Activated CD4-positive, alpha-beta memory T cell treated with anti-CD3 and anti-CD28 coated beads for 36 hours (primary cell): ENCODE data around the gene C1QTNF6. TPM values are rescaled to one million over a fixed set of nuclear protein-coding genes. Genes with fewer than 3 reads are reported as not detected.

ENCODE experiments used
- CTCF ChIA-PET: fragments of 350-600 bp; sonication (Branson Sonifier 250); formaldehyde crosslinking; loops from one replicate; lab custom pipeline; 2021; ENCODE audit warnings: antibody characterized with exemption, inconsistent platforms; lab: Charles Lee
- POLR2A ChIA-PET: fragments of 350-600 bp; sonication (Branson Sonifier 250); formaldehyde crosslinking; loops from one replicate; lab custom pipeline; 2021; ENCODE audit warnings: antibody characterized with exemption; lab: Charles Lee
- DNase-seq: peaks from one replicate; pipeline ENCODE4 v3.0.0-alpha.2; 2020
- H3K27ac Mint-ChIP-seq: one replicate; pipeline ENCODE4 v1.8.0; 2021; ENCODE audit warnings: mixed read lengths
- H3K27me3 Mint-ChIP-seq: one replicate; pipeline ENCODE4 v1.8.0; 2021; ENCODE audit warnings: mixed read lengths
- H3K36me3 Mint-ChIP-seq: one replicate; pipeline ENCODE4 v1.8.0; 2021; ENCODE audit warnings: mixed read lengths
- H3K4me1 Mint-ChIP-seq: one replicate; pipeline ENCODE4 v1.8.0; 2021; ENCODE audit warnings: low read depth, mixed read lengths
- H3K4me3 Mint-ChIP-seq: one replicate; pipeline ENCODE4 v1.8.0; 2021; ENCODE audit warnings: mild to moderate bottlenecking, mixed read lengths
- H3K9me3 Mint-ChIP-seq: one replicate; pipeline ENCODE4 v1.8.0; 2021; ENCODE audit warnings: mixed read lengths
- intact Hi-C: fragments of 100-400 bp; cut with micrococcal nuclease; formaldehyde crosslinking; loops from one replicate; pipeline ENCODE4 v1.15.1; 2023
- total RNA-seq, 2 experiments: library from RNA; stranded (reverse); gene quantifications; one replicate each; pipeline ENCODE4 v1.2.3, GENCODE V29; 2021

The C1QTNF6 gene
- total RNA-seq, 2 experiments from 2014 or later: 11.1 to 13.0 TPM

DNA sequence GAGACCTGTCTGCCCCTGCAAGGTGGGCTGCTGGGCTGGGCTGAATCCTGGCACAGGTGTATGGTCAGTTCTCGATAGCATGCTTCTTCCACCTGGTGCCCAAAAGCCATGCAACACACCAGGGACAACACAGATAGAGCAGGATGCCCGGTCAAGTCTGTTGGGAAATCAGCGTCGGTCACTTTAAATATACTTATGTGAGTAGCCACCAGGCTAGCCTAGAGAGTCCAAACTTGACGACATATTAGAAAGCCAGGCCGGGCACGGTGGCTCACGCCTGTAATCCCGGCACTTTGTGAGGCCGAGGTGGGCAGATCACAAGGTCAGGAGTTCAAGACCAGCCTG, 8.9 kb downstream of the C1QTNF6 start:
- Mint-ChIP-seq H3K36me3 (no peaks in the 10 kb centered on the region), H3K9me3 (no peaks in the 10 kb centered on the region), H3K27ac (no peak overlapping the region), H3K4me1 (peaks cover 9% of the 10 kb centered on the region), H3K4me3 (no peak overlapping the region), H3K27me3 (peaks cover 3% of the 10 kb centered on the region)
- intact Hi-C loops: no loop called here
- CTCF ChIA-PET: no interaction called here
- no peak for DNase-seq
- POLR2A ChIA-PET: no interaction called here

DNA sequence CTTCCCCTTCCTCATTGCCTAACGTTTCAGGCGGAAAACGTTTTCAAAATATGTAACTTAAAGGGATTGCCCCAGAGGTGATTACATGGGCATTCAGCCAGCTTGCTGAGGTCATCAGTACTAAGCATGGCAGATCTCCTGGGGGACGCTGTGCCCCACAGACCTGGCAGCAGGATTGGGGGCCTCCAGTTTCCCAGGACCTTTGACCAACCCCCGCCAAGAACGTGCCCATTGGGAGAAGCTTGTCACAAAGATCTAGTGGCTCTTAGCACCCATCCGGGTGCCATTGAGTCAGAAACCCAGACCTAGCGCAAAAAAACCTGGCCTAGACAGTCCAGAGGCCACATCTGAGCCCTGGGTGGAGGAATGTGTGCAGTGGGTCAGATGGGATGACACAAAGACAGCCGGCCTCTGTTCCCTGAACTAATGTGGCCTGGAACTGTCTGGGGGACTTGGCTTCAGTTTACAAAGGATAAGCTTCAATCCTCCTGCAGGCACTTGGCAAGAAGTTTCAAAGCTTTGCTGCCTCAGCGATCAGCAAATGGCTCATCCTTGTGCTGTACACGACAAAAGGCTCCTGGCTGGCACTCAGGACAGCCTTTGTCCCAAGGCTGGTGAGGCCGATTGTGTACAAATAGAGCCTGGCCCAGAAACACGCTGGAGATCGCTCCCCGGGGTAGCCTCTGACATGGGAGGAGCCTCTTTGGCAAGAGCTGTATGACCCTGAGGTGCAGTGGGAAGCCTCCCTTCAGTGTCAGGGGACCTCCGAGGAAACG, 9.5 kb downstream of the C1QTNF6 start:
- Mint-ChIP-seq H3K9me3 (no peaks in the 10 kb centered on the region), H3K27me3 (peaks cover 3% of the 10 kb centered on the region), H3K36me3 (no peaks in the 10 kb centered on the region), H3K4me1 (peaks cover 7% of the 10 kb centered on the region), H3K27ac (no peak overlapping the region), H3K4me3 (no peak overlapping the region)
- DNase-seq: no peak
- ChIA-PET CTCF (interaction anchor here (1.5 kb wide), 1 partner anchor 12 kb away, joined by 5 read pairs; no protein-coding TSS in a partner anchor), POLR2A (interaction anchor here (0.6 kb wide), 1 partner anchor 58 kb away, joined by 3 read pairs; no protein-coding TSS in a partner anchor)
- intact Hi-C loops: no loop called here

DNA sequence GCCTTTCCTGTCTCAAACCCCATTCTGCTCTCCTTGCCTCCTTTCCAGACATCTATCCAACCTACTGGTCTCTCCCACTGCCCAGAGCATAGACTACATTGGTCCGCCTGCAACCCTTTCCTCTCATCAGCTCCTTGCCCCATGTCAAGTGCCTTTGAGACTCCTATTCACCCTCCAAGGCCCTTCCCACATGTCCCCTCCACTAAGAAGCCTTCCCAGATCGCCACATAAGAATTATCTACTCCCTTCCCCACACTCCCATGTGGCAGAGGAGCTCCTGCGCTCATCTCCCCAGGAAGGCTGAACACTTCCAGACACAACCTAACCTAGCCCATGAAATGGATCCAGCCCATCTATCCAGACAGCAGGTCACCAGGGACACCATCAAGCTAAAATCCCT, 10.3 kb downstream of the C1QTNF6 start:
- POLR2A ChIA-PET: interaction anchor here (0.6 kb wide), 1 partner anchor 57 kb away, joined by 3 read pairs; no protein-coding TSS in a partner anchor
- Mint-ChIP-seq H3K9me3 (no peaks in the 10 kb centered on the region), H3K27ac (no peak overlapping the region), H3K27me3 (peaks cover 3% of the 10 kb centered on the region), H3K4me1 (peaks cover 4% of the 10 kb centered on the region), H3K36me3 (no peaks in the 10 kb centered on the region), H3K4me3 (no peak overlapping the region)
- no peak for DNase-seq
- CTCF ChIA-PET: interaction anchor here (1.5 kb wide), 1 partner anchor 11 kb away, joined by 5 read pairs; no protein-coding TSS in a partner anchor
- intact Hi-C loops: no loop called here

DNA sequence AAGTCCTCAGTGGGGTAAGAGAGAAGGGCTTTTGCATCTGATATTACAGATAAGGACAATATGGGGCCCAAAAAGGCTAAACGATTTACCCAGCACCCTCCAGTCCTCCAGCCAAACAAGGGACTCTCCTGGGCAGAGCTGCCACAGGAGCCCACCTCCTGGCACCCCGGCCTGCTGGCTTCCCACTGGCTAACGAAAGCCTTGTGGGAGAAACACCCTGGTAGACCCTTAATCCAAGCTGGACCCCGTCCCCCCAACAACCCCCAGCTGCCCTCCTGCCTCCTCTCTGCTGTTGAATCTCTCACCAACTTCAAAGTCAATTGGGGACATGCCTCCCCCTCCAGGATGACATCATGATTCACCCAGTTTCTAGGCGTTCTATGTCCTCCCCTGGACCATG, 10.8 kb downstream of the C1QTNF6 start:
- Mint-ChIP-seq H3K4me3 (no peak overlapping the region), H3K27me3 (peaks cover 3% of the 10 kb centered on the region), H3K27ac (no peak overlapping the region), H3K9me3 (no peaks in the 10 kb centered on the region), H3K36me3 (no peaks in the 10 kb centered on the region), H3K4me1 (peaks cover 4% of the 10 kb centered on the region)
- ChIA-PET CTCF (interaction anchor here (1.5 kb wide), 1 partner anchor 11 kb away, joined by 5 read pairs; no protein-coding TSS in a partner anchor), POLR2A (no interaction called here)
- no peak for DNase-seq
- intact Hi-C loops: no loop called here

GRCh38 chr22:37176464-37177061, 11.5 kb downstream of the C1QTNF6 start:
- H3K36me3 Mint-ChIP-seq: no peaks in the 10 kb centered on the region
- no peaks in the 10 kb centered on the region for H3K9me3 Mint-ChIP-seq
- H3K4me1 Mint-ChIP-seq: peaks cover 4% of the 10 kb centered on the region
- intact Hi-C loops: no loop called here
- ChIA-PET POLR2A (no interaction called here), CTCF (interaction anchor here (1.1 to 1.6 kb wide), 3 partner anchors 10 to 323 kb away, joined by 4 to 5 read pairs (median 4); no protein-coding TSS in a partner anchor)
- no peak overlapping the region for H3K27ac Mint-ChIP-seq
- DNase-seq: no peak
- H3K27me3 Mint-ChIP-seq: peaks cover 3% of the 10 kb centered on the region
- H3K4me3 Mint-ChIP-seq: no peak overlapping the region

DNA sequence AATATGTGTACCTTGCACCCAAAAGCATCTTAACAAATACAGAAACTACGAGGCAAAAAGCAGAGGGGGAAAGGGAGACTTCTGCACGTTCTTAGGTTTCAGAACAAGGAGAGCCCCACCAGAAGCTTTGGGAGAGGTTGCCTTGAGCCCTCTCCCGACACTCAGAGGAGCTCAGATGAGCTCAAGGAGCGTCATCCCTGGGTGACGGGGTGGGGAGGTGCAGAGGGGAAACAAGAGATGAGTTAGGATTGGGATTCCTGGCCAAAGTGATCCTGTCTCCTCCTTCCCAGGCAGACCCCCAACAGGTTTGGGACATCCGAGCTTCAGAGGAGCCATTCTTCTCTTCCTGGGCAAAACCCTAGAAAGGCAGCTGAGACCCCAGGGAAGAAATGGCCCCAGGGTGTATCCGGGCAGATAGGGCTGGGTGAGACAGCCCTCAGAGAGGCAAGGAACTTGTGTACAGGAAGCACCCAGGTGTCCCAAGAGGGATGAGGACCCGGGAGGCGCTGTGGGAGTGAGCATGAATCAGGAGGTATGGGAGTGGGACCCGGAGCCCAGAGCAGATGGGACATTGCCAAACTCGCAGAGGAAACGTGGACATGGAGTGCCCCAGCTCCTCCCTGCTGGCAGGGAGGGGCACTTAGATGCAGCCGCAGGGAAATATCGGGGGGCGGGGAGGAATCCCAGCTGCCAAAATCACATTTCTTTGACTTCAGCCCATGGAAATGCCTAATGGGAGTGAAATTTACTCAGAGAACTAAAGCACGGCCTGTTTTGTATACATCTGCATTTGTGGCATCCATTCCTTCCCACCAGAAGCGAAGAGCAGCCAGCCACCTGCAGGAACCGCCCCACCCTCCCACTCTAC, 12.4 kb downstream of the C1QTNF6 start:
- no peak overlapping the region for H3K27ac Mint-ChIP-seq
- no peaks in the 10 kb centered on the region for H3K9me3 Mint-ChIP-seq
- POLR2A ChIA-PET: no interaction called here
- no peak for DNase-seq
- intact Hi-C loops: no loop called here
- no peaks in the 10 kb centered on the region for H3K36me3 Mint-ChIP-seq
- peaks cover 3% of the 10 kb centered on the region for H3K27me3 Mint-ChIP-seq
- CTCF ChIA-PET: interaction anchor here (1.0 to 1.6 kb wide), 3 partner anchors 9 to 322 kb away, joined by 3 to 4 read pairs (median 4); no protein-coding TSS in a partner anchor
- H3K4me1 Mint-ChIP-seq: peaks cover 4% of the 10 kb centered on the region
- H3K4me3 Mint-ChIP-seq: no peak overlapping the region

GRCh38 chr22:37174964-37175363, 13.1 kb downstream of the C1QTNF6 start:
- Mint-ChIP-seq H3K4me1 (peaks cover 6% of the 10 kb centered on the region), H3K36me3 (no peaks in the 10 kb centered on the region), H3K4me3 (no peak overlapping the region), H3K27me3 (peaks cover 3% of the 10 kb centered on the region), H3K9me3 (no peaks in the 10 kb centered on the region), H3K27ac (no peak overlapping the region)
- DNase-seq: no peak
- intact Hi-C loops: no loop called here
- POLR2A ChIA-PET: no interaction called here
- CTCF ChIA-PET: interaction anchor here (1.0 to 1.6 kb wide), 2 partner anchors 8 to 25 kb away, joined by 3 to 4 read pairs; no protein-coding TSS in a partner anchor

GRCh38 chr22:37173709-37174108, 14.3 kb downstream of the C1QTNF6 start:
- Mint-ChIP-seq H3K27me3 (peaks cover 3% of the 10 kb centered on the region), H3K9me3 (no peaks in the 10 kb centered on the region), H3K36me3 (no peaks in the 10 kb centered on the region), H3K27ac (no peak overlapping the region), H3K4me1 (peaks cover 16% of the 10 kb centered on the region), H3K4me3 (no peak overlapping the region)
- POLR2A ChIA-PET: no interaction called here
- CTCF ChIA-PET: interaction anchor here (0.5 to 0.7 kb wide), 2 partner anchors 95 to 130 kb away, joined by 3 read pairs; no protein-coding TSS in a partner anchor
- intact Hi-C loops: no loop called here
- no peak for DNase-seq

DNA sequence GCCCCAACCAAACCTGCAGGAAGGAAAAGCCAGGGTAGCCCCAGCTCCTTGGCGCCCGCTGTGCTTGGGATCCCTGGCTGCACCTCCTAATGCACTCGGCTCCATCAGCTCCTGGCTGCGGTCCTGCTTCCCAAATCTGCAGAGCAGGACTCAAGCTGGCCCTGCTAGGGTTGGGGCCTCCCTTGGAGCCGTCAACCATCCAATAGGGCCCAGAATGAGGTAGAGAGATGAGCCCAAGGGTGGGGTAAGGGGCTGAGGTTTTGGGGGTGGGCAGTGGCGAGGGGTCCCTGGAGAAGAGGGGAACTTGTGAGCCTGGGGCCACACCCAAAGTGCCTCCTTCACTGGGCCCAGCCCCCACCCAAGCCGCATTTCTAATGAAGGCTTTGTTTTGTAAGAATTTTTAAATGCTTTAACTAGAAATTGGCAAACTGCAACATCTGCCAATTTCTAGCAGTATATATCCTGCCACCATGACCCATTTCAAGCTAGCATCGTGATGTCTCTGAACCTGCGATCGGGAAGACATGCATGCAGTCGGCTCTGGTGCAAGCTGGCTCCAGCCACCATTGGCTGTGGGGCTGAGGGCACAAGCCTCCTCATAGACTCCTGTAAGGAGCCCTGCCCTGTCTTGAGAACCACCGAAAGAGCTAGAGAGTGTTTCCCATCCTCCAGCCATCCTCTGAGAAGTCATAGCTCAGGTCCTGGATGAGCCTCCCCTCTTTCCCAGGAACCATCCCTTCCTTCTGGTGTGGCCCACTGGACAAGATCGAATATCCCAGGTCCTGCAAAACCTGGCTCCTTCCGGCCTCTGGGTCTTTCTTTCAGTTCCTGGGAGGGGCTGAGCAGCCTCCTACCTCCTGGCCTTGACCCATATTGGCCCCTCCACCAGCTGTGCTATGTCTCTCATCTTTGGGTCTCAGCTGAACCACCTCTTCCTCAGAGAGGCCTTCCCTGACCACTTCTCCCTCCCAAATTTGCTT, 15.5 kb downstream of the C1QTNF6 start:
- Mint-ChIP-seq H3K4me1 (peaks cover 28% of the 10 kb centered on the region), H3K27me3 (peaks cover 3% of the 10 kb centered on the region), H3K27ac (no peak overlapping the region), H3K9me3 (no peaks in the 10 kb centered on the region), H3K4me3 (no peak overlapping the region), H3K36me3 (no peaks in the 10 kb centered on the region)
- ChIA-PET POLR2A (interaction anchor here (0.6 kb wide), 1 partner anchor 631 kb away, joined by 3 read pairs; no protein-coding TSS in a partner anchor), CTCF (interaction anchor here (1.5 to 2.2 kb wide), 2 partner anchors 21 to 87 kb away, joined by 5 to 9 read pairs; no protein-coding TSS in a partner anchor)
- intact Hi-C loops: no loop called here
- DNase-seq: no peak

GRCh38 chr22:37171662-37172061, 16.4 kb downstream of the C1QTNF6 start:
- H3K4me1 Mint-ChIP-seq: peaks cover 35% of the 10 kb centered on the region
- H3K36me3 Mint-ChIP-seq: no peaks in the 10 kb centered on the region
- intact Hi-C loops: no loop called here
- peaks cover 3% of the 10 kb centered on the region for H3K27me3 Mint-ChIP-seq
- no peaks in the 10 kb centered on the region for H3K9me3 Mint-ChIP-seq
- ChIA-PET POLR2A (no interaction called here), CTCF (interaction anchor here (0.6 to 2.2 kb wide), 4 partner anchors 22 to 1660 kb away, joined by 3 to 9 read pairs (median 4); partner anchors contain the start of gene IL2RB)
- DNase-seq: no peak
- H3K27ac Mint-ChIP-seq: no peak overlapping the region
- H3K4me3 Mint-ChIP-seq: no peak overlapping the region
